RWPE2 (cell line): ENCODE data around the gene MAP3K15.

Experiments
- ATAC-seq: fragments of 200-7000 bp; cut with Tn5 transposase; 3 replicates; pipeline ENCODE4 v1.9.1; 2021; ENCODE audit warnings: low read depth
- DNase-seq: peaks from one replicate; pipeline ENCODE4 v3.0.0-alpha.2; 2020; ENCODE audit warnings: low spot score
- H3K27ac ChIP-seq: fragments of 450-650 bp; 2 replicates; pipeline ENCODE4 v1.5.1; 2017; ENCODE audit warnings: mild to moderate bottlenecking; ENCODE audit not compliant: poor library complexity, severe bottlenecking
- H3K27me3 ChIP-seq: fragments of 250-450 bp; sonication (Bioruptor Pico); 2 replicates; pipeline ENCODE4 v1.5.1; 2021; ENCODE audit warnings: mild to moderate bottlenecking, moderate library complexity; ENCODE audit not compliant: insufficient read depth, poor library complexity, severe bottlenecking
- H3K36me3 ChIP-seq: fragments of 250-450 bp; sonication (Bioruptor Pico); 2 replicates; pipeline ENCODE4 v1.5.1; 2020; ENCODE audit warnings: low read depth, mild to moderate bottlenecking, moderate library complexity
- H3K4me1 ChIP-seq: fragments of 250-450 bp; sonication (Bioruptor Pico); 2 replicates; pipeline ENCODE4 v1.5.1; 2021; ENCODE audit warnings: mild to moderate bottlenecking, moderate library complexity; ENCODE audit not compliant: insufficient read depth, poor library complexity, severe bottlenecking
- H3K4me3 ChIP-seq: fragments of 250-450 bp; sonication (Bioruptor Pico); 2 replicates; pipeline ENCODE4 v1.5.1; 2021; ENCODE audit warnings: mild to moderate bottlenecking, moderate library complexity; ENCODE audit not compliant: severe bottlenecking
- H3K9me3 ChIP-seq: fragments of 250-450 bp; sonication (Bioruptor Pico); 2 replicates; pipeline ENCODE4 v1.5.1; 2021; ENCODE audit warnings: mild to moderate bottlenecking, moderate library complexity; ENCODE audit not compliant: severe bottlenecking
- TF ChIP-seq, protein P1 (sequence below): fragments of 450-650 bp; IDR thresholded peaks from one replicate; pipeline ENCODE4 v1.5.1; 2017; ENCODE audit warnings: mild to moderate bottlenecking, moderate library complexity; ENCODE audit not compliant: poor library complexity, severe bottlenecking

The MAP3K15 gene

DNA sequence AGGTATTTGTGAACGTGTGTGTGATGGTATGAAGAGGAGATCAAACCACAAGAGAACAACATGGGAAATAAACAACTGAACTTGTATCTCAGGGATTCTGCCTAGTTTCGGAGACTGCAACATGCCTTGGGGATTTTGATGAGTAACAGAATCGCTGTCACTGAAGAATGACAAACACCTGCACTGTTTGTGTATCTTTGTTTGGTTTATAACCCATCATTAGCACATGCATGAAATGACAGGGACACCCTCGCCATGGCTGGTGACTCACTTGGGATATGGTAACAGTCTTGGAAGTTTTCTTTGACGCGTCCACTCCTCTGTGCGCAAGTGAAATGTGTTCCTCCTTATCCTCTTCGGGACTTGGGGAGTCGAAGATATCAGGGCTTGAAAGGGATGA is 30.3 kb upstream of the MAP3K15 start:
- TF ChIP-seq, protein P1, sequence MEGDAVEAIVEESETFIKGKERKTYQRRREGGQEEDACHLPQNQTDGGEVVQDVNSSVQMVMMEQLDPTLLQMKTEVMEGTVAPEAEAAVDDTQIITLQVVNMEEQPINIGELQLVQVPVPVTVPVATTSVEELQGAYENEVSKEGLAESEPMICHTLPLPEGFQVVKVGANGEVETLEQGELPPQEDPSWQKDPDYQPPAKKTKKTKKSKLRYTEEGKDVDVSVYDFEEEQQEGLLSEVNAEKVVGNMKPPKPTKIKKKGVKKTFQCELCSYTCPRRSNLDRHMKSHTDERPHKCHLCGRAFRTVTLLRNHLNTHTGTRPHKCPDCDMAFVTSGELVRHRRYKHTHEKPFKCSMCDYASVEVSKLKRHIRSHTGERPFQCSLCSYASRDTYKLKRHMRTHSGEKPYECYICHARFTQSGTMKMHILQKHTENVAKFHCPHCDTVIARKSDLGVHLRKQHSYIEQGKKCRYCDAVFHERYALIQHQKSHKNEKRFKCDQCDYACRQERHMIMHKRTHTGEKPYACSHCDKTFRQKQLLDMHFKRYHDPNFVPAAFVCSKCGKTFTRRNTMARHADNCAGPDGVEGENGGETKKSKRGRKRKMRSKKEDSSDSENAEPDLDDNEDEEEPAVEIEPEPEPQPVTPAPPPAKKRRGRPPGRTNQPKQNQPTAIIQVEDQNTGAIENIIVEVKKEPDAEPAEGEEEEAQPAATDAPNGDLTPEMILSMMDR, result no peak
- H3K9me3 ChIP-seq, result no peaks in the 10 kb centered on the region
- ATAC-seq, result no peak

DNA sequence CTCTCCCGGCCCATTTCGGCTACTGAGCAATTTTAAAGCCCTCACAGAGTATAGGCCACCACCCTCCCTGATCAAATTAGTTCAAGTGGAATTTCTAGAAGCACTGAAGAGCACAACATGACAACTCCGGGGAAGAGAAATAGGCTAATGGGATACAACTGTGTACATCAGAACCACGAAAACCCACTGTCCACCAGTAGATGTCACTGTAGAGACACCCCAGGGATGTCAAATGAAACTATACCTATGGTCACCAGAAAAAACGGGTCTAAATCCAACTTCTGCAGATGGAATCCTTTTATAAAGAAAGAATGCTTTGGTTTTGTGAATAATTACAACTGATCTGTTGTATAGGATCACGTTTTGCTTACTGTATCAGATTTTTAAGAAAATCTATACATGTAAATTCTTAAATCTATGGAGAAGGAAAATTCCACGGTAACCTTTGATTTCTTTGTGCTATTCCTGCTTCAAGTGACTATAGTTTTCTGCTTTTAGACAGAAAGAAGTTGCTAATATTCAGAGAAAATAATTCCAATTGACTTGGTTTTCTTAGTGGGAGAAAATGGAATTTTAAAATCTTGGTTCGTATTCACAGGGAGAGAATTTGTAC is 29.5 kb upstream of the MAP3K15 start:
- peak; percentile 59; the same call in 2 of the 3 replicates for ATAC-seq

More for the DNA sequence above, 30.3 kb upstream of the MAP3K15 start:
- H3K4me1 ChIP-seq, result no peaks in the 10 kb centered on the region
- no peak overlapping the region for H3K4me3 ChIP-seq
- no peaks in the 10 kb centered on the region for H3K27me3 ChIP-seq
- no peak overlapping the region for H3K27ac ChIP-seq
- no peak for DNase-seq
- peaks cover 6% of the 10 kb centered on the region; the same call in 1 of the 2 replicates for H3K36me3 ChIP-seq

DNA sequence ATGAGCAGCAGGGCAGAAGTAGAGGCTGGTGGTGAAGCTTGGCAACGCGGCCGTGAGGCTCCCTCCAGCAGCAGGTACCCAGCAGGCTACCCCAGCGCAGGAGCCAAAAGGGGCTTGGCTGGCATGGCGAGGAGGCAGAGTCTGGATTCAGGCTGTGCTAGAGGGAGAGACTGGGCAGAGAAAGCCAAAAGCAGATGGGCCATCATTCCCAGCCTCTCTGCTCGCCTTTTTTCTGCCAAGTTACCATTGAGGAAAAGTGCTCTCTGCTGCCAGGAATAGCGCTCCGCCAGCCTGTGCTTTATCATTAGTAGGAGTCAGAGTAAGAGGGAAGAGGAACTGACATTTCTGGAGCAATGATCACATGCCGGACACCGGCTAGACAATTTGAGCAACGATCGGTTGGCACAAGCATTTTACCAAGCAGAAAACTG is 28.7 kb upstream of the MAP3K15 start:
- TF ChIP-seq, protein P1, result no peak
- no peak for DNase-seq
- no peaks in the 10 kb centered on the region for H3K9me3 ChIP-seq
- H3K27me3 ChIP-seq, result no peaks in the 10 kb centered on the region
- H3K4me3 ChIP-seq, result no peak overlapping the region
- H3K4me1 ChIP-seq, result no peaks in the 10 kb centered on the region
- H3K27ac ChIP-seq, result no peak overlapping the region
- H3K36me3 ChIP-seq, result peaks cover 6% of the 10 kb centered on the region; the same call in 1 of the 2 replicates
- ATAC-seq, result no peak

More for the DNA sequence above, 29.5 kb upstream of the MAP3K15 start:
- Histone ChIP-seq H3K4me3 (no peak overlapping the region), H3K9me3 (no peaks in the 10 kb centered on the region), H3K27me3 (no peaks in the 10 kb centered on the region), H3K4me1 (no peaks in the 10 kb centered on the region), H3K36me3 (peaks cover 6% of the 10 kb centered on the region; the same call in 1 of the 2 replicates), H3K27ac (no peak overlapping the region)
- DNase-seq, result no peak
- TF ChIP-seq, protein P1, result peak; percentile 65

DNA sequence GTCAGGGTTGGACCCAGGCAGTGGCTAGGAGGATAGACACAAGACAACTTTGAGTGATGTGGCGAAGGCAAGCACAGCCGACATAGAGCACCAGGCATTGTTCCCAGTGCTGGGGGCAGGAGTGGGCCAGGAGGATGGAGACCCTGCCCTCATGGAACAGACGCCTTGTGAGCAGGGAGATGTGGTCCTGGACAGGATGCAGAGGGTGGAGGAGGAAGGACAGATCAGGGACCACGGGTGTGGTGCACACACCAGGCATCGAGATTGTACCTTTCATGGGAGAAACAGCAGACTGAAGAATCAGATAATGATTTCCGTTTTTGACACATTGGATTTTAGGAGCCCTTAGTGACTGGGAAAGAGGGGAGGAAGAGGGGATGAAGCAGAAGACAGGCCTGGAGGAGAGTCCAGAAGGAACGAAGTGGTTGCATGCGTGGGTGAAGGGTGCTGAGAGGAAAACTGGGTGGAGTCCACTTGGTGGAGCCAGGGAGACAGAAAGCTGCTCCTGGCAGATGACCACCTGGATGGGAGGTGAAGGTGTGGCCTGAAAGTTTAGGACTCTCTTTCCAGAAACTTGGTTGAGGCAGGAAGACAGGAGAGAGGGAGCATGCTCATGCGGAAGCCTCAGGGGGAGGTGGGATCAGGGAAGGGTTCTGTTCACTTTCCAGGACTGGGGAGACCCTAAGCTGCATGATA is 27.9 kb upstream of the MAP3K15 start:
- peaks cover 6% of the 10 kb centered on the region; the same call in 1 of the 2 replicates for H3K36me3 ChIP-seq
- H3K4me1 ChIP-seq, result no peaks in the 10 kb centered on the region
- TF ChIP-seq, protein P1, result no peak
- DNase-seq (no peak), ATAC-seq (no peak)
- no peak overlapping the region for H3K27ac ChIP-seq
- H3K4me3 ChIP-seq, result no peak overlapping the region
- no peaks in the 10 kb centered on the region for H3K9me3 ChIP-seq
- H3K27me3 ChIP-seq, result no peaks in the 10 kb centered on the region

DNA sequence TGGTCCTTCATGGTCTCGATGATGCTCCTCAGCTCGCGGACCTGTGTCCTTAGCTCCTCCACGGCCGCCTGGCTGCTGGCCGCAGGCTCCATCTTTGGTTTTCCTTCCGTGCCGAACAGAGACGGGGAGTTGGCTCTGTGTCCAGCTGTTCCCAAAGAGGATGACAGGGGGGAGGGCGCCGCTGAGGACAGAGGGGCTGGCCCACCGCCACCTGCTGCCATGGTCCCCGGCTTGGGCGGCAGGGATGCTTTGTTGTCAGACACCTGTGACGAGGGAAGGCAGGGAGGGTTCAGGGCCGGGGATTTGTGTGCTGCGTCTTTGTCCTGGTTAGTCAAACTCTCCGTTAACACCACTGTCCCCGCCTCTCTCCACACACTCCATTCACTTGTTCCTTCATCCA is 26.6 kb upstream of the MAP3K15 start:
- Histone ChIP-seq H3K36me3 (peaks cover 6% of the 10 kb centered on the region; the same call in 1 of the 2 replicates), H3K27ac (no peak overlapping the region), H3K4me3 (no peak overlapping the region), H3K9me3 (no peaks in the 10 kb centered on the region), H3K27me3 (no peaks in the 10 kb centered on the region), H3K4me1 (no peaks in the 10 kb centered on the region)
- TF ChIP-seq, protein P1, result no peak
- DNase-seq, result no peak
- ATAC-seq, result no peak
